HG02642 (cell line): ENCODE data around the gene CEP162.
"Not testable (repeated sequence)": the region's sequence is repeated elsewhere in the genome, so short reads cannot be mapped to it uniquely, and the experiment has no call there.

Source experiments
- ATAC-seq: cut with Tn5 transposase; IDR thresholded peaks from one replicate; pipeline ENCODE4 v1.9.1; 2021; ENCODE audit warnings: mild to moderate bottlenecking; ENCODE audit not compliant: unreplicated experiment, poor library complexity

Gene CEP162

DNA sequence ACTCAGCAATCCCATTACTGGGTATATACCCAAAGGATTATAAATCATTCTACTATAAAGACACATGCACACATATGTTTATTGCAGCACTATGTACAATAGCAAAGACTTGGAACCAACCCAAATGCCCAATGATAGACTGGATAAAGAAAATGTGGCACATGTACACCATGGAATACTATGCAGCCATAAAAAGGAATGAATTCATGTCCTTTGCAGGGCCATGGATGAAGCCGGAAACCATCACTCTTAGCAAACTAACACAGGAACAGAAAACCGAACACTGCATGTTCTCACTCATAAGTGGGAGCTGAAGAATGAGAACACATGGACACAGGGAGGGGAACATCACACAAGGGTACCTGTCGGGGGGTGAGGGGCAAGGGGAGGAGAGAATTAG lies 63.1 kb downstream of the CEP162 start:
- ATAC-seq: not testable (repeated sequence)

DNA sequence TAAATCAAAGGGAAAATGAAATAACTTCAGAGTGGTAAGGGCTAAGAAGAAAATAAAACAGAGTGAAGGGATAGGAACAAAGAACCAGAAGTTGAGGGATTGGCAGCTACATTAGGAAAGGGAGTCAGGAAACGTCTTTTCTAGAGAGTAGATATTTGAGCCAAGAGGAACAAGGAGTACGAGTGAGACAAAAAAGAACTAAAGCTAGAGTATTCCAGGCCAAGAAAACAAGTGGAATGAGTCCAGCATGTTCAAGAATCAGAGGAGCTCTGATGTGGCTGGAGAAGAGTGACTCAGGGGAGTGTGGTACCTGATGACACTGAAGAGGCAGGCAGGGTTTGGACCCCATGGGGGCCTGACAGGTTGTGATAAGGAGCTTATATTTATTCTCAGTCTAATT lies 66.3 kb downstream of the CEP162 start:
- ATAC-seq: no peak

DNA sequence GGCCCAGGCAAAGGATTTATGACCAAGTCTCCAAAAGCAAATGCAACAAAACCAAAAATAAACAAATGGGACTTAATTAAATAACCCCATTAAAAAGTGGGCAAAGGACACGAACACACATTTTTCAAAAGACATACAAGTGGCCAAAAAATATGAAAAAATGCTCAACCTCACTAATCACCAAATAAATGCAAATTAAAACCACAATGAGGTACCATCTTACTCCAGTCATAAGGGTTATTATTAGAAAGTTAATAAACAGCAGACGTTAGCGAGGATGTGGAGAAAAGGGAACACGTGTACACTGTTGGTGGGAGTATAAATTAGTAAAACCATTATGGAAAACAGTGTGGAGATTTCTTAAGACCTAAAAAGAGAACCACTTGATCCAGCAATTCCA lies 71.1 kb downstream of the CEP162 start:
- ATAC-seq: no peak

DNA sequence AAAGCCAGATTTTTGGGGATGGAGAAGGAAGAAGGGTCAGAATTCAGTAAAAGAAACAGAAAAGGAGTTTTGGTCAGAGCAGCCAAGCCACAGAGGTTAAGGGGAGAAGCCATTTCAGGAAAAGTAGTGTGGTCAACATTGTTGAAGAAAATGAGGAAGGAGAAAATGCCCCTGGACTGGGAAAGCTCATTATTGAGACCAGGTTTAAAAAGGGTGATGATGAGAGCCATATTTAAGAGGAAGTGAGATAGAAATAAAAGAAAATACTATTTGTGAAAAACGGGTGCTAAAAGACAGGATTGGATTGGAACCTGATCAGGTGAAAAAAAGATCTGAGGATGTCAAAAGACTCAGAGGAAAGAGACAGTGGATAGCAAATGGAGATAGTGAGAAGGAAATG lies 75.8 kb downstream of the CEP162 start:
- peak; percentile 21 for ATAC-seq

DNA sequence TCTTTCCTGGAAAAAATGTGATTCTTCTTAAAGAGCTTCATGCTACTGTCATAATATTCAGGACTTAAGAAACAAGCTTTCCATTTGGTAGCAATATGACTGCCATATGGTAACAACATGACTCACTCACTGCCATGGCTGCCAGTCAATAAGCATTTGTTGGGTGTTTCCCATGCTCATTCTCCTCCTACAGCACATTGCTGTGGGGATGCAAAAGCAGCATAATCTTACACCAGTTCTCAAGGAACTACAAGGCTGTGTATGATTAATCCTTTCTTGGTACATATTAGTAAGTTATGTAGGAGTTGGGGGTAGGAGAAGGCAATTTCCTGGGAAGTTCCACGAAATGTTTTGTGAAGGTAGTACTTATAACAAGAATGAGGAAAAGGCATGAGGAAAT lies 76.7 kb downstream of the CEP162 start:
- ATAC-seq: peak; percentile 81

DNA sequence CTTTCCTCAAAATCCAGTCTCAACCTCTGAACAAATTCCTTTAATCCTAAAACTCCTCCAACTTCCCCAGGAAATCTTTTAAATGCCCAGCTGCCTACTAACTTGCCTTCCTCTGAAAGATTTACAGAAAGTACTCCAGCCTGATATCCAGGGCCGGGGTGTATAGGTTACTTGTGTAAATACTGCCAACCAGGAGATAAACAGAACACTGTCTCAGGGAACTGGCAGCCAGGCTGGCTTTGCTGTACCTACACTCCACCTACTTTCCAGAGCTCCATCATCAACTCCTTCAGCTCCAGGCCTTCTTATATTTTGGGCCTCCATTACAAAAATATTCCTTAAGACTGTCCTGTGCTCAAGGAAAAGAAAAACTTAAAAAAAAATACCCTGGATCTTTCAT lies 85.9 kb downstream of the CEP162 start:
- no peak for ATAC-seq

DNA sequence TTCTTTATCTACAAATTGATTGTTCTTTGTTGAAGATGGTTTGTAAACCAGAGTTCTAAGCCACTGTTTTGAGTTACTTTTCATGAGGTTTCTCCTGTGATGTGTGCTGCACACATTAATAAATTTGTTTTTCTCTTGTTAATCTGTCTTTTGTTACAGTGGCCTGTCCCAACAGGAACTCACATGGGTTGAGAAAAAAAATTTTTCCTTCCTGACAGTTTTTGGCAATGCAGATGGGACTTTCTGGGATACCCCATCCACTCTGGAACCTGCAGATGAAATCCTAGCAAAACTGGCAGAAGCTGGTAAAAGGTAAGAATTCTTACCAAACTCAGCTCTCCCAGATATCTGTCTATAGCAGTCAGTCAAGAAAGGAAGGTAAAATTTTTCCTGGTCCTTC lies 88.1 kb downstream of the CEP162 start:
- no peak for ATAC-seq

DNA sequence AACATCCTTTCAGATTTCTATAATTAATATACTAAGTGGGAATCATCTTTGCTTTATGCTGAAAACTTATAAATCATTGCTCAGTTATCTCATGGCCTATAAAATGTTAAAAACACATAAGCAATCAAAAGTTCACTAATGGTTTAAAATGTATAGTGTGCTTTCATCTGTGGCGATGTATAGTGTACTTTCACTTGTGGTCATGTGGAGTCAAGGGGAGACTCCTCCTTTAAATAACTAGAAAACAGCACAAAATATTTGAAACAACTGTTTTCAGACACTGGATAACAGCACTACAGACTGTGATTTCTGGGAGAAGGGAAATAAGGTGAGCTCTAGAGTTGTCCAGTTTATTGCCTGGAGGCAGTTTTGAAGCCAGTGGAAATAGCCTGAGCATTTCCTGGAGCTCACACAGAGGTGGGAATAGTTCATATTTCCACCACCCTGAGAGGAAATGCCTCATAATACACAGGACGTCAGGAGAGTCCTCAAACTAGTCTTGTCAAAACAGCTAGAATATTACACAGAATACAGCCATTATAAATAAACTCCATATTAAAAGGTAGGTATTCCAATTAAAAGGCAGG lies 89.4 kb downstream of the CEP162 start:
- no peak for ATAC-seq

DNA sequence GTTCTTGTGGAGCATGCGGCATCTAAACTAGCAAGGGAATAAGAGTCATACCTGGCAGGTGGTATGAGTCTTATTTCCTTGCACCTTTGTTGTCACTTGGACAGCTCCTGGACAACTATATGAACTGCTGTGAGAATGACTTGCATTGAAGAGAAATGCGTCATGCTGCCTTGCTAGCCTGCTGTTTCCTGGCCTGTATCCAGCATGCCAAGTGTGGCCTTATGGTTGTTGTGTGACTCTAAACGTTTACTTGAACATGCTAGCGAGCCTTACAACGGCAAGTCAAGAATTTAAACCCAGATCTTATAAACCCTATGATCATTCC lies 90.4 kb downstream of the CEP162 start:
- no peak for ATAC-seq

DNA sequence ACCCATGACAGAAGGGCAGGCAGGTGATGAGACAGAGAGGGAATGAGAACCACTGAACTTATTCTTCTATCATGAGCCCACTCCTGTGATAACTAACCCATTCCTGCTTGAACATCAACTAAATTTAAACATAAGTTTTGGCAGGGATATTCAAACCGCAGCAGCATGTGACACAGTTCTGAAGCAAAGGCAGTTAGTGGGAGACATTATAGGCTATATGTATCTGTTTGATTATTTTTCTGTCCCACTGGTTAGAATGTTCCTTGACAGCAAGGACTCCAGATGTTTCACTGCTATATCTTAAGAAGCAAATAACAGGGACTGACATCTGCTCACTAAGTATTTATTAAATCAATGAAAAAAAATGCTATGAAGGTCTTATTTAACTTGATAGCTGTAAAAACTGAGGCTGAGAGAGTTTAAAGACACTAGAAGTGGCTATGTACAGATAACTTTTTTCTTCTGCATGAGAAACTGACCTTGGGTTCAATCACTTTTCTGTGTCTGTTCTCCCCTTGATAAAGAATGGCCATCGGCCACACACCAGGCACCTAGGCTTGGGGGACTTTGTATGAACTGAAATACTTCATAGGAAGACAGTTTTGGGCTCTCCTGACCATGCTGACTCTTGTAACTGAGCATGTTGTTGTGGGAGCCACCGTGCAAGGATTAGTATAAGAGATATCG lies 90.9 kb downstream of the CEP162 start:
- no peak for ATAC-seq

DNA sequence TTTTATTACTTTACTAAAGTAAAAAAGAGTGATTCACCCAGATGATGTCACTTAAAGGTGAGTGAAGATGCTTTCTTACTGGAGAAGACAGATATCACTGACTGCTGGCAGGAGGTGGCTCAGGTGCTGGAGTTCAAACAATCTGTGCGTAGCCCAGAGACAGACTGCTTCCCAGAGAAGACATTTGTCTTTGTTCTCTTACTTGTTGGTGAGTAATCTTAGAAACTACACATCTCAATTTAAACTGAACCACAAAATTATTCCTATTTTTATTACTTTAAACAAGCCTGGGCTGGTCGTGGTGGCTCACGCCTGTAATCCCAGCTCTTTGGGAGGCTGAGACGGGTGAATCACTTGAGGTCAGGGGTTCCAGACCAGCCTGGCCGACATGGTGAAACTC lies 92.2 kb downstream of the CEP162 start:
- ATAC-seq: no peak

DNA sequence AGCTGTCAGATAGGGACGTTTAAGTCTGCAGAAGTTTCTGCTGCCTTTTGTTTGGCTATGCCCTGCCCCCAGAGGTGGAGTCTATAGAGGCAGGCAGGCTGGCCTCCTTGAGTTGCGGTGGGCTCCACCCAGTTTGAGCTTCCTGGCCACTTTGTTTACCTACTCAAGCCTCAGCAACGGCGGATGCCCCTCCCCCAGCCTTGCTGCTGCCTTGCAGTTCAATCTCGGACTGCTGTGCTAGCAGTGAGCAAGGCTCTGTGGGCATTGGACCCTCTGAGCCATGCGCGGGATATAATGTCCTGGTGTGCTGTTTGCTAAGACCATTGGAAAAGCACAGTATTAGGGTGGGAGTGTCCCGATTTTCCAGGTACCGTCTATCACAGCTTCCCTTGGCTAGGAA lies 94.1 kb downstream of the CEP162 start:
- ATAC-seq: not testable (repeated sequence)

DNA sequence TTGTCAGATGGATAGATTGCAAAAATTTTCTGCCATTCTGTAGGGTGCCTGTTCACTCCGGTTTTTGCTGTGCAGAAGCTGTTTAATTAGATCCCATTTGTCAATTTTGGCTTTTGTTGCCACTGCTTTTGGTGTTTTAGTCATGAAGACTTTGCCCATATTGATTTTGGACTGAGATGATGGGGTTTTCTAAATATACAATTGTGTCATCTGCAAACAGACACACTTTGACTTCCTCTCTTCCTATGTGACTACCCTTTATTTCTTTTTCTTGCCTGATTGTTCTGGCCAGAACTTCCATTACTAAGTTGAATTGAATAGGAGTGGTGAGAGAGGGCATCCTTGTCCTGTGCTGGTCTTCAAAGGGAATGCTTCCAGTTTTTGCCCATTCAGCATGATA lies 97.9 kb downstream of the CEP162 start:
- not testable (repeated sequence) for ATAC-seq

DNA sequence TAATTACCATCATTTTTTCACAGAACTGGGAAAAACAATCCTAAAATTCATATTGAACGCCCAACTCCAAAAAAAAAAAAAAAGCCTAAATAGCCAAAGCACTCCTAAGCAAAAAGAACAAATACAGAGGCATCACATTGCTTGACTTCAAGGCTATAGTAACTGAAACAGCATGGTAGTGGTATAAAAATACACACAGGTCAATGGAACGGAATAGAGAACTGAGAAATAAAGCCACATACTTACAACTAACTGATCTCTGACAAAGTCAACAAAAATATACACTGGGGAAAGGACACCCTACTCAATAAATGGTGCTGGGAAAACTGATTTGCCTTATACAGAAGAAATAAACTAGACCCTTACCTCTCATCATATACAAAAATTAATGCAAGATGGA lies 104.3 kb downstream of the CEP162 start:
- no peak for ATAC-seq

DNA sequence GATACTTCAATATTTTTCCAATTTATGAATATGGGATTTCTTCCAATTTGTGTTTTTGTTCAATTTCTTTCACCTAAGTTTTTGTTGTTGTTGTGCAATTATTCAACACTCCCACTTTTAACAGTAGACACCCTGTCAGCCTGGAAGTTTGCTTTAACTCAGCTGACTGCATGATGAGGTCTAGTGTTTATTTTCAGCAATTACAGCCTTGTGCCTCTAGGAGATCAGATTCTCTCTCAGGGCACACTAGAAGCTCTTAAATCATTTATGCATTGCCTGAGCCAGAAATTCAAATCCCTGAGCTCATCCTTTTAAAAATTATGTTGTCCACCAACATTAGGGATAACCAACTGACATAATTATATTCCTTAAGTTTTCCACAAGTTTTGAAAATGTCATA lies 108.2 kb downstream of the CEP162 start:
- ATAC-seq: no peak

DNA sequence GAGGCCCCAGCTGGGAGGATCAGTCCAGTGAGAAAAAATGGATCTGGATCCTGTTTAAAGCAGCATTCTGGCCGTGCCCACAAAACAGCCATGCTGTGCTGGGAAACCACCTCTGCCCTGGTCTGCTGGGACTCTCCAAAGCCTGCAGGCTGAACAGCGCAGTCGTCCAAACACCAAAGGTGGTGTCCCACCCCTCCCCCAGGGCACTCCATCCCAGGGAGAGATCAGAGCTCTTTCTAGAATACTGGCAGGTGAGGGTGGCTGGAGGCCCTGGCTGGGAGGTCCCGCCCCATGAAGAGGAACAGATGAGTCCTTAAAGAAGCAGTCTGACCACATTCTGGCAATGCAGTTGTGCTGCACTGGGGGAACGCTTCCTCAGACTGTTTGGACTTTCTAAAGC lies 109.3 kb downstream of the CEP162 start:
- ATAC-seq: no peak

DNA sequence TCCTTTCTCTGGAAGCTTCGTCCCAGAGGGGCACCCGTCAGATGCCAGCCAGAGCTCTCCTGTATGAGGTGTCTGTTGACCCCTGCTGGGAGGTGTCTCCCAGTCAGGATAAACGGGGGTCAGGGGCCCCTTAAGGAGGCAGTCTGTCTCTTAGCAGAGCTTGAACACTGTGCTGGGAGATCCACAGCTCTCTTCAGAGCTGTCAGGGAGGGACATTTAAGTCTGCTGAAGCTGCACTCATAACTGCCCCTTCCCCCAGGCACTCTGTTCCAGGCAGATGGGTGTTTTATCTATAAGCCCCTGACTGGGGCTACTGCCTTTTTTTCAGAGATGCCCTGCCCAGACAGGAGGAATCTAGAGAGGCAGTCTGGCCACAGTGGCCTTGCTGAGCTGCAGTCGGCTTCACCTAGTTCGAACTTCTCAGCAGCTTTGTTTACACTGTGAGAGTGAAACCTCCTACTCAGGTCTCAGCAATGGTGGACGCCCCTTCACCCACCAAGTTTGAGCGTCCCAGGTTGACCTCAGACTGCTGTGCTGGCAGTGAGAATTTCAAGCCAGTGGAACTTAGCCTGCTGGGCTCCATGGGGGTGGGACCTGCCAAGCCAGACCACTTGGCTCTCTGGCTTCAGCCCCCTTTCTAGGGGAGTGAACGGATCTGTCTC lies 112.4 kb downstream of the CEP162 start:
- ATAC-seq: not testable (repeated sequence)

DNA sequence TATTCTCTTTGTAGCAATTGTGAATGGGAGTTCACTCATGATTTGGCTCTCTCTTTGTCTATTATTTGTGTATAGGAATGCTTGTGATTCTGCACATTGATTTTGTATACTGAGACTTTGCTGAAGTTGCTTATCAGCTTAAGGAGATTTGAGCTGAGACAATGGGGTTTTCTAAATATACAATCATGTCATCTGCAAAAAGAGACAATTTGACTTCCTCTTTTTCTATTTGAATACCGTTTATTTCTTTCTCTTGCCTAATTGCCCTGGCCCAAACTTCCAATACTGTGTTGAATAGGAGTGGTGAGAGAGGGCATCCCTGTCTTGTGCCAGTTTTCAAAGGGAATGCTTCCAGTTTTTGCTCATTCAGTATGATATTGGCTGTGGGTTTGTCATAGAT lies 116.1 kb downstream of the CEP162 start:
- ATAC-seq: not testable (repeated sequence)

DNA sequence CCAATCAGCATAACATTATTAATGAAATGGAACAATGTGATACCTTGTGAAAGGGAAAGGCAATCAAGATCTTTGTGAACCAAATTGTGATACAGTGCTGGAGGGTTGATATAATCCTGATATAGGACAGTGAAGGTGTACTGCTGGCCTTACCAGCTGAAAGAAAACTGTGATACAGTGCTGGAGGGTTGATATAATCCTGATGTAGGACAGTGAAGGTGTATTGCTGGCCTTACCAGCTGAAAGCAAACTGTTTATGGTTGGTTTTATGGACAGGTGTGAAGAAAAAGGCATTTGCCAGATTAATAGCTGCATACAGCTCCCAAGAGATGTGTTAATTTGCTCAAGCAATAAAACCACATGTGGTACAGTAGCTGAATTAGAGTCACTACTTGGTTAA lies 119.9 kb downstream of the CEP162 start:
- no peak for ATAC-seq

DNA sequence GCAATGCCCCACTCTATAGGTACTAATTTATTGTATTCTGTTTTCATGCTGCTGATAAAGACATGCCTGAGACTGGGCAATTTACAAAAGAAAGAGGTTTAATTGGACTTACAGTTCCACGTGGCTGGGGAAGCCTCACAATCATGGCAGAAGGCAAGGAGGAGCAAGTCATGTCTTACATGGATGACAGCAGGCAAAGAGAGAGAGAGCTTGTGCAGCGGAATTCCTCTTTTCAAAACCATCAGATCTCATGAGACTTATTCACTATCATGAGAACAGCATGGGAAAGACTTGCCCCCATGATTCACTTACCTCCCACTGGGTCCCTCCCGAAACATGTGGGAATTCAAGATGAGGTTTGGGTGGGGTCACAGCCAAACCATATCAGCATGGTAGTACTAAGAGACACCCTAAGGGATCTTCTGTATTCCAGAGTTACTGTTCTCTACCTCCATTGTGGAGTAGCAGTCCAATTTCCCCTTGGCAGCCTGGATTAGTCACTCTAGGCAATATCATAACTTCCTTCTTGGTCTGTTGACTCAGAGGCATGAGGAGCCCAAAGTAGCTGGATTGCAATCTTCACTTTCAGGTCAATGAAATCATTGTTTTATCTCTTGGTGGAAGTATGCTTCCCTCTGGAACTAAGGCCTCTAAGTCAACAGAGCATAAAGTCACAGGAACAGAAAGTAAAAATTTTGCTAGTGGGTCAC lies 122.1 kb downstream of the CEP162 start:
- not testable (repeated sequence) for ATAC-seq

DNA sequence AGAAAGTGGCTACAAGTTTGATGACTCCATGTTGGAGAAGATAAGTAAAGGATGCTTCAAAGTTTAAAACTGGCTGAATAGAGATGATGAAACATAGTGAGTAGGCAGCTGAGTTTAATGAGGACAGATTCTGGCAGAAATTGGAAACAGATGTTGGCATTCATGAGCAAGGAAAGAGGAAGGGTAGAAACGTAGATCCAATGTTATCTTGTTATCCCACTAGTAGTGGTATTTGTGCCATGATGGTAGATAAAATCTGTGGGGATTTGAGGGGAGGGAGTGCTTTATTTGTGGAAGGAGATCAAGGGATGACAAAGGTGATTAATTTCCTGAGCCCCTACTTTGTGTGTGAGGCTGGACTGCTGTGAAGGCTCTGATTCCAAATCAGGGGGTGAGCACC lies 124.4 kb downstream of the CEP162 start:
- ATAC-seq: no peak
